Heart left ventricle (tissue), 13 donors: Measurements from ENCODE around the gene CDK2AP2.

Source experiments
- CTCF ChIP-seq, 12 donors: fragments of 200-600 bp; sonication (generic) in 4 of 12; IDR thresholded peaks; one replicate each; pipeline versions ENCODE4 v1.5.0 to v1.8.0; 2018 to 2022; ENCODE audit warnings: antibody characterized with exemption in 12 of 12, mild to moderate bottlenecking in 5 of 12
- POLR2A ChIP-seq, 2 donors: fragments of 450-650 bp; IDR thresholded peaks; one replicate each; pipeline ENCODE4 v1.6.1; 2017; ENCODE audit warnings: antibody characterized with exemption in 2 of 2, mild to moderate bottlenecking in 2 of 2, moderate library complexity in 2 of 2
- donor health status: ischemic (EF 13 %, LVEDD 7.1; RV severe dilation, severe dysfunction).
- donor health status: DM: no; HTN: yes; CAD: no.
- donor health status: DM: no; HTN: no; CAD: no.
- donor health status: ischemic (EF 25% LVEDD 6.9; RV normal size, moderate dysfunction).
- donor health status: ischemic (EF 25% LVEDD 5.7; RV mildly dilated, moderate dysfunction).
- donor health status: ischemic (EF 35%, LVEDD 5.7; RV mildly dilated, moderate dysfunction).
- donor health status: nonischemic (EF 11% LVEDD 7.7; RV severe dilation, severe dysfunction).
- donor health status: DM: yes; HTN: yes; CAD: no.
- donor health status: PGD.
- donor health status: ischemic (EF 29% LVEDD 5.4; RV normal size, mild dysfunction).
- donor health status: nonischemic (EF 23%, LVEDD 6.1; RV moderate dilation, normal function).

- TF ChIP-seq POLR2A (IDR thresholded peaks at IDR 0.05) (no peak), CTCF (IDR thresholded peaks at IDR 0.05) (no peak)
Observed at GRCh38 chr11:67504005-67504949, 3.7 kb downstream of the CDK2AP2 start.
